Mesendoderm (in vitro differentiated cells): ENCODE measurements around the gene FILIP1L.

Experiments used
- DNase-seq: peaks from one replicate; pipeline ENCODE4 v3.0.0; 2013
- H2AK5ac ChIP-seq: 2 replicates; pipeline ENCODE4 v1.6.1; 2013; ENCODE audit warnings: low read length, inconsistent platforms
- H2BK120ac ChIP-seq: 2 replicates; pipeline ENCODE4 v1.6.1; 2013; ENCODE audit warnings: low read depth, mild to moderate bottlenecking, low read length, moderate library complexity, mixed read lengths
- H2BK15ac ChIP-seq: replicated peaks from 2 replicates; pipeline ENCODE4 v1.6.1; 2013; ENCODE audit warnings: low read depth, mild to moderate bottlenecking, moderate library complexity
- H2BK5ac ChIP-seq: 2 replicates; pipeline ENCODE4 v1.6.1; 2013; ENCODE audit warnings: low read length, inconsistent platforms
- H3K18ac ChIP-seq: 2 replicates; pipeline ENCODE4 v1.6.1; 2013; ENCODE audit warnings: mild to moderate bottlenecking, low read length, mixed read lengths
- H3K23ac ChIP-seq: one replicate; pipeline ENCODE4 v1.6.1; 2013; ENCODE audit warnings: low read length
- H3K27ac ChIP-seq: 2 replicates; pipeline ENCODE4 v1.5.1; 2013; ENCODE audit warnings: low read depth, mild to moderate bottlenecking, inconsistent platforms, low read length, moderate library complexity
- H3K27me3 ChIP-seq: 2 replicates; pipeline ENCODE4 v1.6.1; 2013; ENCODE audit warnings: low read length, control low read depth, mild to moderate bottlenecking, inconsistent platforms; ENCODE audit not compliant: insufficient read depth, poor library complexity
- H3K36me3 ChIP-seq: 2 replicates; pipeline ENCODE4 v1.6.1; 2013; ENCODE audit warnings: low read length, inconsistent platforms; ENCODE audit not compliant: control insufficient read depth, insufficient read depth
- H3K4ac ChIP-seq: one replicate; pipeline ENCODE4 v1.6.1; 2013; ENCODE audit warnings: low read depth, mild to moderate bottlenecking, low read length, moderate library complexity
- H3K4me1 ChIP-seq: 2 replicates; pipeline ENCODE4 v1.6.1; 2013; ENCODE audit warnings: low read depth, low read length, inconsistent platforms; ENCODE audit not compliant: control insufficient read depth
- H3K4me2 ChIP-seq: 2 replicates; pipeline ENCODE4 v1.6.1; 2013; ENCODE audit warnings: low read length
- H3K4me3 ChIP-seq: 2 replicates; pipeline ENCODE4 v1.5.1; 2013; ENCODE audit warnings: mild to moderate bottlenecking, low read length
- H3K56ac ChIP-seq: one replicate; pipeline ENCODE4 v1.6.1; 2013; ENCODE audit warnings: low read length
- H3K79me1 ChIP-seq: 2 replicates; pipeline ENCODE4 v1.6.1; 2013; ENCODE audit warnings: low read length, inconsistent platforms
- H3K79me2 ChIP-seq: 2 replicates; pipeline ENCODE4 v1.6.1; 2013; ENCODE audit warnings: mild to moderate bottlenecking, low read length; ENCODE audit not compliant: control insufficient read depth, insufficient read depth
- H3K9ac ChIP-seq: 2 replicates; pipeline ENCODE4 v1.6.1; 2013; ENCODE audit warnings: low read length, inconsistent platforms
- H4K5ac ChIP-seq: one replicate; pipeline ENCODE4 v1.6.1; 2013; ENCODE audit warnings: low read length
- H4K8ac ChIP-seq: one replicate; pipeline ENCODE4 v1.6.1; 2013; ENCODE audit warnings: low read depth, mild to moderate bottlenecking, control low read depth, low read length, moderate library complexity
- WGBS: extraction: QIAGEN DNeasy Blood & Tissue Kit; methylation state at CpG from one replicate; pipeline ENCODE4 v1.1.7; 2013; ENCODE audit warnings: low lambda C conversion rate, missing lambda C conversion rate; ENCODE audit not compliant: insufficient coverage; ENCODE audit errors: extremely low coverage; 5-methylcytosine and 5-hydroxymethylcytosine counted together

FILIP1L gene

DNA sequence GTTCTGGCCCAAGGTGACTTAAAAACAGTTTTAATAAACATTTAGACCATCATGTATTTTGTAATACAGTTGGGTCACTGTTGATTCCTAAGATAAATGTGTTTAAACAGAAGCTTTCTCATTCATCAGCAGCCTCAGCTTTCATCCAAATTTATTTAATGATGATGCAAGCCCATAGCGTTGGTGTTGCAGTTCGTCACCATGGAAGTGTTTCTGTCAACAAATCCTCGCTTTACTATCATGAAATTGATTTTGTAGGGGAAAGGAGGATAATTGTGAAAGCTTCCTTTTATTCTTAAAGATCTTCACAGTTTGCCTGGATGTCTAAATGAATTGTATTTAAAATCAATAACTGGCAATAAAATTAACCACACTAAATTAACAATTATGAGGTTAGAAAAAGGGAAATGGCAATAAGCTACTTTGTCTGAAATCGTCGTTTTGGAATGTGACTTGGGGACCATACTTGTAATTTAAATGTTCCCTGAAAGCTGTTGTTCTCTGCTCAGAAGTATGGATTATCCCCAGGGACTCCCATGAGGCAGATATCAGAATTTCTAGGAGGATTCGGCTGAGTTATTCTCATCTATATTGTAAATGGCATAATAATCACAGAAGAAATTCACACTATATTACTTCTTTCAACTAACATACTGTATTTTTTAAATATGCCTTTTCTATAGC, 267.7 kb downstream of the FILIP1L start:
- peaks cover 7% of the 10 kb centered on the region for H3K79me2 ChIP-seq
- no peak overlapping the region for H3K9ac ChIP-seq
- H3K4me2 ChIP-seq: no peak overlapping the region
- H4K5ac ChIP-seq: no peak overlapping the region
- H2BK15ac ChIP-seq: no peak overlapping the region
- no peaks in the 10 kb centered on the region for H3K36me3 ChIP-seq
- no peak overlapping the region for H2AK5ac ChIP-seq
- no peak overlapping the region for H3K56ac ChIP-seq
- no peak overlapping the region for H2BK5ac ChIP-seq
- H3K4me1 ChIP-seq: peaks cover 2% of the 10 kb centered on the region
- H3K18ac ChIP-seq: no peak overlapping the region
- H3K4me3 ChIP-seq: no peak overlapping the region
- H3K27ac ChIP-seq: no peak overlapping the region
- DNase-seq: peak; percentile 78
- WGBS: no CpG with 5 or more reads among the region's 6 CpGs
- H4K8ac ChIP-seq: no peak overlapping the region
- H3K23ac ChIP-seq: no peak overlapping the region
- H3K27me3 ChIP-seq: no peaks in the 10 kb centered on the region
- no peak overlapping the region for H3K4ac ChIP-seq
- H2BK120ac ChIP-seq: no peak overlapping the region
- peaks cover 12% of the 10 kb centered on the region for H3K79me1 ChIP-seq

DNA sequence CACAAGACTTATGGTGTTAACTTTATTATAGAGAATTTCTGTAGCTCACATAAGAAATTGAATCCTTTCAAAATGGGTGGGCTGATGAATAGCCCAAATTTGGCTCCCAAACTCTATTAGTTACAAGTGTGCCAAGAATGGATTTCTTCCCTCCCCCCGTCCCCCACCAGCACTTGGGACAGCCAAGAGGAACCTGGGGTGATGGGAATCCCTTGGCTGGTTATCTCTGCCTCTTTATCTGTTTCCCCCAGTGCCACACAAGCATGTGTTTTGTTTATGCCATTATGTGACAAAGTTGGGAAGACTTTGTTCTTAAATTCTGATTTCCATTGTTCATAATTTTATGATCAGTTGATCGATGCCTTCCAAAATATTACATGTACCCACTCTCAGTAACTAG, 268.3 kb downstream of the FILIP1L start:
- no CpG with 5 or more reads among the region's 2 CpGs for WGBS
- H3K36me3 ChIP-seq: no peaks in the 10 kb centered on the region
- no peak overlapping the region for H3K4me2 ChIP-seq
- H2AK5ac ChIP-seq: no peak overlapping the region
- H3K4me3 ChIP-seq: no peak overlapping the region
- H3K23ac ChIP-seq: no peak overlapping the region
- no peak overlapping the region for H2BK120ac ChIP-seq
- no peak overlapping the region for H4K5ac ChIP-seq
- no peak overlapping the region for H3K9ac ChIP-seq
- H2BK15ac ChIP-seq: no peak overlapping the region
- peaks cover 7% of the 10 kb centered on the region for H3K79me2 ChIP-seq
- H3K27me3 ChIP-seq: no peaks in the 10 kb centered on the region
- H3K79me1 ChIP-seq: peaks cover 12% of the 10 kb centered on the region
- peaks cover 2% of the 10 kb centered on the region for H3K4me1 ChIP-seq
- H3K18ac ChIP-seq: no peak overlapping the region
- no peak overlapping the region for H3K4ac ChIP-seq
- no peak overlapping the region for H3K56ac ChIP-seq
- no peak overlapping the region for H4K8ac ChIP-seq
- peak; percentile 42 for DNase-seq
- no peak overlapping the region for H3K27ac ChIP-seq
- H2BK5ac ChIP-seq: no peak overlapping the region

DNA sequence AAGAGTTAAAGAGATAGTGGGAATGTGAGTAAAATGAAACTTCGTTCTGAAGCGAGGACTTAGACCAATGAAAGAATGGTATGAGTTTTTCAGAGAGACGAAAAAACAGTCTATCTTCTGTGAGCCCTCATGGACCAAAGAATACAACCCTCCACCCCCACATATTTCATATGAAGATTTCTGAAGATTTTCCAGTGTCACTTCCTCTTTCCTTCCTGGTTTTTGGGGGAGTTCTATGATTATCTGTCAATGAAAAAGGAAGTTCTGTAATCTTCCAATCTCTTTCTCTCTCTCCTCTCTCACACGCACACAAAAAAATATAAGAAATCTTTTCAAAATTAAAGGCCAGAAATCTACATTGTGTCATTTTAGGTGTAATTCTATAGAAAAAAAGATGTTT, 269.0 kb downstream of the FILIP1L start:
- H2BK120ac ChIP-seq: no peak overlapping the region
- H3K4me1 ChIP-seq: peaks cover 2% of the 10 kb centered on the region
- H3K79me2 ChIP-seq: peaks cover 7% of the 10 kb centered on the region
- H3K56ac ChIP-seq: no peak overlapping the region
- H4K8ac ChIP-seq: no peak overlapping the region
- H2BK15ac ChIP-seq: no peak overlapping the region
- H3K4me3 ChIP-seq: no peak overlapping the region
- H3K27ac ChIP-seq: no peak overlapping the region
- no peak overlapping the region for H2AK5ac ChIP-seq
- WGBS: 100% methylated on average over 1 of the region's 4 CpGs
- H3K9ac ChIP-seq: no peak overlapping the region
- no peaks in the 10 kb centered on the region for H3K36me3 ChIP-seq
- H3K18ac ChIP-seq: no peak overlapping the region
- no peaks in the 10 kb centered on the region for H3K27me3 ChIP-seq
- H3K23ac ChIP-seq: no peak overlapping the region
- no peak overlapping the region for H3K4me2 ChIP-seq
- no peak overlapping the region for H3K4ac ChIP-seq
- H3K79me1 ChIP-seq: peaks cover 10% of the 10 kb centered on the region
- H4K5ac ChIP-seq: no peak overlapping the region
- no peak overlapping the region for H2BK5ac ChIP-seq
- DNase-seq: no peak

DNA sequence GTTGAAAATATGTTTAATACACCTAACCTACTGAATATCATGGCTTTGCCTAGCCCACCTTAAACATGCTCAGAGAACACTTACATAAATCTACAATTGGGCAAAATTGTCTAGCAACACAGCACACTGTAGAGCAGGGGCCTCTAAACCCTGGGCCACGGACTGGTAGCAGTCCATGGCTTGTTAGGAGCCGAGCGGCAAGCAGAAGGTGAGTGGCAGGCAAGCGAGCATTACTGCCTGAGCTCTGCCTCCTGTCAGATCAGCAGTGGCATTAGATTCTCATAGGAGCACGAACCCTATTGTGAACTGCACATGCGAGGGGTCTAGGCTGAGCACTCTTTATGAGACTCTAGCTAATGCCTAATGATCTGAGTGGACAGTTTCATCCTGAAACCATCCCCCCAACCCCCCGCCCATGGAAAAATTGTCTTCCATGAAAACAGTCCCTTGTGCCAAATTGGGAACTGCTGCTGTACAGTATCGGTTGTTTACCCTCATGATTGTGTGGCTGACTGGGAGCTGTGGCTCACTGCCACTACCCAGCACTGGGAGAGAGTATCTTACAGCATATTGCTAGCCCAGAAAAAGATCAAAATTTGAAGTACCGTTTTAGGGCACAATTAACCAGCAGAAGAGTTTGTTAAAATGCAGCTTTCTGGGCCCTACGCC, 270.6 kb downstream of the FILIP1L start:
- H3K4me3 ChIP-seq: no peak overlapping the region
- no peaks in the 10 kb centered on the region for H3K36me3 ChIP-seq
- no peak overlapping the region for H3K18ac ChIP-seq
- peaks cover 5% of the 10 kb centered on the region for H3K79me2 ChIP-seq
- no peak overlapping the region for H3K4ac ChIP-seq
- no peak overlapping the region for H2BK15ac ChIP-seq
- no peak overlapping the region for H2BK120ac ChIP-seq
- H3K23ac ChIP-seq: no peak overlapping the region
- H3K56ac ChIP-seq: no peak overlapping the region
- H3K79me1 ChIP-seq: peaks cover 7% of the 10 kb centered on the region
- H2BK5ac ChIP-seq: no peak overlapping the region
- H3K4me1 ChIP-seq: peaks cover 2% of the 10 kb centered on the region
- no peak for DNase-seq
- H3K9ac ChIP-seq: no peak overlapping the region
- H2AK5ac ChIP-seq: no peak overlapping the region
- H4K5ac ChIP-seq: no peak overlapping the region
- WGBS: no CpG with 5 or more reads among the region's 10 CpGs
- H3K27me3 ChIP-seq: no peaks in the 10 kb centered on the region
- no peak overlapping the region for H3K27ac ChIP-seq
- no peak overlapping the region for H4K8ac ChIP-seq
- H3K4me2 ChIP-seq: no peak overlapping the region

- Histone ChIP-seq H3K36me3 (no peaks in the 10 kb centered on the region), H3K79me2 (peaks cover under 1% of the 10 kb centered on the region), H2AK5ac (no peak overlapping the region), H2BK15ac (no peak overlapping the region), H3K27ac (no peak overlapping the region), H4K5ac (no peak overlapping the region), H4K8ac (no peak overlapping the region), H3K4me2 (no peak overlapping the region), H3K27me3 (no peaks in the 10 kb centered on the region), H3K79me1 (peaks cover 4% of the 10 kb centered on the region), H3K4me1 (peaks cover 2% of the 10 kb centered on the region), H3K23ac (no peak overlapping the region), H2BK5ac (no peak overlapping the region), H3K56ac (peak overlapping the region; percentile 44), H3K4me3 (no peak overlapping the region), H2BK120ac (no peak overlapping the region), H3K18ac (no peak overlapping the region), H3K4ac (no peak overlapping the region), H3K9ac (peak overlapping the region; percentile 26)
- WGBS: no CpG with 5 or more reads among the region's 2 CpGs
- peak; percentile 60 for DNase-seq
Measured at GRCh38 chr3:99842826-99843589, 271.3 kb downstream of the FILIP1L start.
